Cardiac muscle cell (in vitro differentiated cells and primary cell): Measurements from ENCODE around the gene SMIM3. TPM values are rescaled to one million over a fixed set of nuclear protein-coding genes. Genes with fewer than 3 reads are reported as not detected.

ENCODE experiments used
- DNase-seq, 2 donors: peaks; one replicate each; pipeline versions ENCODE4 v3.0.0 to v3.0.0-alpha.2; 2010 to 2017; ENCODE audit warnings: low read depth in 1 of 2, low spot score in 1 of 2
- H3K27ac ChIP-seq: fragments of 200-600 bp; sonication (generic); 2 replicates; pipeline ENCODE4 v1.5.1; 2016
- H3K27me3 ChIP-seq: fragments of 200-600 bp; sonication (generic); 2 replicates; pipeline ENCODE4 v1.6.0; 2016; ENCODE audit warnings: control low read depth
- H3K36me3 ChIP-seq: fragments of 200-600 bp; sonication (generic); 2 replicates; pipeline ENCODE4 v1.5.1; 2016; ENCODE audit warnings: control low read depth
- H3K4me1 ChIP-seq: fragments of 200-600 bp; sonication (generic); 2 replicates; pipeline ENCODE4 v1.8.1; 2017; ENCODE audit warnings: low read depth, mild to moderate bottlenecking, mixed run types
- H3K4me3 ChIP-seq: fragments of 200-600 bp; sonication (generic); 2 replicates; pipeline ENCODE4 v1.5.1; 2016; ENCODE audit warnings: mild to moderate bottlenecking
- H3K9me3 ChIP-seq: fragments of 200-600 bp; sonication (generic); 2 replicates; pipeline ENCODE4 v1.5.1; 2017; ENCODE audit warnings: low read depth, mild to moderate bottlenecking, control low read depth
- CTCF ChIP-seq: IDR thresholded peaks from 2 replicates; pipeline ENCODE4 v1.5.1; 2012; ENCODE audit warnings: low read depth, mild to moderate bottlenecking, low read length
- polyA plus RNA-seq: library from polyadenylated mRNA; unstranded; fragments of >200 nt; fragmentation: Nextera tagmentation; extraction: Ambion mirVana; gene quantifications from 2 replicates; pipeline ENCODE4 v1.2.1, GENCODE V29; 2016
- total RNA-seq: library from RNA; depleted of rRNA; stranded (reverse); fragments of >200 nt; gene quantifications from 2 replicates; pipeline ENCODE4 v1.2.3, GENCODE V29; 2016

The SMIM3 gene, protein sequence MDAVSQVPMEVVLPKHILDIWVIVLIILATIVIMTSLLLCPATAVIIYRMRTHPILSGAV
- total RNA-seq (16.8 and 33.2 TPM in 2 replicates), polyA plus RNA-seq (32.2 and 43.5 TPM in 2 replicates)

DNA sequence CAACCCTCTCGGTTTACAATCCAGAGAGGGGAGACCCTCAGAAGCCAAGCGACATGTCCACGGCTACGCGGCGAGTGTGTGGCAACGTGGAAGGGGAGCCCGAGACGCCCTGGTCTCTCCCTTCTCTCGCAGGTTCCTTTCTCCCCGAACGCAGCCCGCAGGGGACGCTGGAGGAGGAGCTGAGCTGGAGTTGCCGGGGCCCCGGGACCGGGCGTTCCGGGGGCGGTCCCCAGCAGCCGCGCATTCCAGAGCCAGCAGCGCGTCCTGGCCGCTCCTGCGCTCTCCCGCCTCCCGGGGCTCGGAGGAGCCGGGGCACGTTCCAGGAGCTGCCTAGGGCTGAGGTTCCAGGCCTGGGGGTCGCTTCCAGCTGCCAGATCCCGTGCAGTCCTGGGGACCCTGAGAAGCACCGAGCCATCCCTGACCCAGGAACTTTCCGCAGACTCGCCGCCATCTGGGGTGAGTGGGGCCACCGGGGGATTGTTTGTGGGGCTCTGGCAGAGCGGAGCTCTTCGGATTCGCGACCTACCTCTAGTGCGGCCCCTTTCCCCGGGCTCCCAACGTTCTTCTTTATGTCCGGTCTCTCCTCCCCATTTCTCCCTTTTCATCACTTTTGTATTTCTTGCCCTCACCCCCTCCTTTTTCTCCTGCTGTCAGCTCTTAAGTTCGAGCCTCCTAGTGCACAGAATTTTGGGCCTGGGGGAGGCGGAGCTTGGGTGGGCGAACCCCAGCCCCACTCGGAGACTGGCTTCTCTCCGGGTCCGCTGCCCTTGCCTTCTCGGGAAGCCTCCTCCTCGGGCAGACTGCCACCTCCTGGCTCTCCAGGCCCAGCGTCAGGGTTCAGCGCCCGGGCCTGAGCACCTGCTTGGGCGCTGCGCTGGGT lies at the start of gene SMIM3:
TSS of gene SMIM3 (plus strand) at position 241 of the 880 bp plus-strand sequence. CDS start 16,684 bp downstream, outside the sequence.
- peak within 1 kb of the TSS; percentile 90 for H3K27ac ChIP-seq
- H3K4me1 ChIP-seq = peaks cover 15% of the 10 kb centered on the region

DNA sequence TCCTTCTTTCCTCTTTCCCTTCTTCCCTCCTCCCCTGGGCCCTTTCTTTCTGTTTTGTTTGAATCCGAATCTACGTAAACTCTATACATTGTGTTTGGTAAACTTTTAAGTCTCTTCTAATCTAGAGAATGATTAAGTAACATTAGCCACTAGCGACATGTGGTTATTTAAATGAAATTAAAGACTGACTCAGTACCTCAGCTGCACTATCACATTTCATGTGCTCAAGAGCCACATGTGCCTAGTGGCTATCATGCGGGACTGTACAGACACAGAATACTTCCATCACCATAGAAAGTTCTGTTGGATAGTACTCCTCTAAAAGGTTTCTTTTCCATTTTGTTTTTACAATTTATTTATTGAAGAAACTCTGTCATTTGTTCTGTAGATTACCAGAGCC lies 48.7 kb upstream of the SMIM3 start:
- no peaks in the 10 kb centered on the region for H3K9me3 ChIP-seq
- no peak overlapping the region for H3K4me3 ChIP-seq
- no peaks in the 10 kb centered on the region for H3K27me3 ChIP-seq
- no peak for DNase-seq
- H3K27ac ChIP-seq = no peak overlapping the region
- TF ChIP-seq CTCF = no peak
- no peaks in the 10 kb centered on the region for H3K4me1 ChIP-seq
- peaks cover 63% of the 10 kb centered on the region for H3K36me3 ChIP-seq

More for the DNA sequence above, at the start of gene SMIM3:
- peak; percentile 84 to 91 for DNase-seq
- Histone ChIP-seq H3K9me3 (no peaks in the 10 kb centered on the region), H3K4me3 (peak within 1 kb of the TSS; percentile 52), H3K36me3 (no peaks in the 10 kb centered on the region), H3K27me3 (no peaks in the 10 kb centered on the region)
- TF ChIP-seq CTCF = peak; percentile 55

GRCh38 chr5:150731669-150732242 lies 46.8 kb upstream of the SMIM3 start:
- H3K27me3 ChIP-seq = no peaks in the 10 kb centered on the region
- TF ChIP-seq CTCF = no peak
- peaks cover 59% of the 10 kb centered on the region for H3K36me3 ChIP-seq
- no peaks in the 10 kb centered on the region for H3K4me1 ChIP-seq
- DNase-seq = no peak
- no peak overlapping the region for H3K4me3 ChIP-seq
- no peak overlapping the region for H3K27ac ChIP-seq
- H3K9me3 ChIP-seq = no peaks in the 10 kb centered on the region

DNA sequence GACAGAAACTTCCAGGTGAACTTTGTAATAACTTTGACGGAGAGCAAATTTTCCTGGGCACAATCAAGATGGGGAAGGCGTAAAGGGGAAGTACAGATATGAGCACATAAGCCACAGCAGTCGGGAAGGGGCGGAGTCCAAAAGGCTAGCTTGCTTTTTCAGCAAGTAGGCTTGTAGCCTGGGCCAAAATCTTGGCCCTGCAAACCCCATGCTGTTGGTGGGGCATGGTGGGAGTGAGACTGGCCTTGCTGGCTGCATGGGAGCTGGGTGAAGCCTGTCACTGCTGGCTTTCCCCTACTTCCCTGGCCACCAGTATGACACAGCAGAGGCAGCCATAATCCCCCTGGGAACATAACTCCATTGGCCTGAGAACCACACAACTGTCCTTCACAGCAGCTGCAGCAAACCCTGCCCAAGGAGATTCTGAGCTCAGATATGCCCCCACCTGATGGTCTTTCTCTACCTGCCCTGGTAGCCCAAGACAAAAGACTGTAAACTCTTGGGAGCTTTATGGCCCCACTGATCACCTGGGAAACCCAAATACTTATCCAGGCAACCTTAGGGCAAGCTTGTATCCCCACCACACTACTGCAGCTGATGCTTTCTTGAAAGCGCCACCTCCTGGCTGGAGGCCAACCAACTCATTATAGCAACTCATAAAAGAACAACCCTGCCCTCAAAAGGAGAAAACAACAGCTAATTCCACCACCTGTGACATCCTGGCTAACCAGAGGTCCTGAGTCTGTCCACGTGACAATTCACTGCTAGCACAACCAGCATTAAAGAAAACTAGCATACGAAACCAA lies 43.8 kb upstream of the SMIM3 start:
- H3K4me3 ChIP-seq = no peak overlapping the region
- no peak for DNase-seq
- peaks cover 38% of the 10 kb centered on the region for H3K36me3 ChIP-seq
- no peaks in the 10 kb centered on the region for H3K4me1 ChIP-seq
- TF ChIP-seq CTCF = no peak
- no peaks in the 10 kb centered on the region for H3K27me3 ChIP-seq
- H3K27ac ChIP-seq = no peak overlapping the region
- no peaks in the 10 kb centered on the region for H3K9me3 ChIP-seq

DNA sequence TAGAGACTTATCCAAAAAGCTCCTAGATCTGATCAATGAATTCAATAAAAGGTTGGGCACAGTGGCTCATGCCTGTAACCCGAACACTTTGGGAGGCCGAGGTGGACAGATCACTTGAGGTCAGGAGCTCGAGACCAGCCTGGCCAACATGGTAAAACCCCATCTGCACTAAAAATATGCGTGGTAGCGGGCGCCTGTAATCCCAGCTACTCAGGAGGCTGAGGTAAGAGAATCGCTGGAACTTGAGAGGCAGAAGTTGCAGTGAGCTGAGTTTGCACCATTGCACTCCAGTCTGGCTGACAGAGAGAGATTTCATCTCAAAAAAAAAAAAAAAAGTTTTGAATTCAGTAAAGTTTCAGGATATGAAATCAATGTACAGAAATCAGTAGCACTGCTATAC lies 39.7 kb upstream of the SMIM3 start:
- Histone ChIP-seq H3K4me3 (no peak overlapping the region), H3K27ac (no peak overlapping the region), H3K9me3 (no peaks in the 10 kb centered on the region), H3K36me3 (peaks cover 18% of the 10 kb centered on the region), H3K4me1 (no peaks in the 10 kb centered on the region), H3K27me3 (no peaks in the 10 kb centered on the region)
- no peak for TF ChIP-seq CTCF
- no peak for DNase-seq
